Umbilical cord (tissue), 2 donors: ENCODE measurements around the gene ARID3C. TPM values are rescaled to one million over a fixed set of nuclear protein-coding genes. Genes with fewer than 3 reads are reported as not detected.

Source experiments
- DNase-seq: peaks from one replicate; pipeline ENCODE4 v3.0.0-alpha.2; 2015; ENCODE audit warnings: low spot score
- total RNA-seq: library from RNA; depleted of rRNA; stranded (reverse); fragments of >200 nt; gene quantifications from one replicate; pipeline ENCODE4 v1.2.3, GENCODE V29; 2014; ENCODE audit warnings: low replicate concordance; ENCODE audit not compliant: insufficient read depth

The ARID3C gene
- total RNA-seq, 1 donor from 2014 or later = not detected

DNA sequence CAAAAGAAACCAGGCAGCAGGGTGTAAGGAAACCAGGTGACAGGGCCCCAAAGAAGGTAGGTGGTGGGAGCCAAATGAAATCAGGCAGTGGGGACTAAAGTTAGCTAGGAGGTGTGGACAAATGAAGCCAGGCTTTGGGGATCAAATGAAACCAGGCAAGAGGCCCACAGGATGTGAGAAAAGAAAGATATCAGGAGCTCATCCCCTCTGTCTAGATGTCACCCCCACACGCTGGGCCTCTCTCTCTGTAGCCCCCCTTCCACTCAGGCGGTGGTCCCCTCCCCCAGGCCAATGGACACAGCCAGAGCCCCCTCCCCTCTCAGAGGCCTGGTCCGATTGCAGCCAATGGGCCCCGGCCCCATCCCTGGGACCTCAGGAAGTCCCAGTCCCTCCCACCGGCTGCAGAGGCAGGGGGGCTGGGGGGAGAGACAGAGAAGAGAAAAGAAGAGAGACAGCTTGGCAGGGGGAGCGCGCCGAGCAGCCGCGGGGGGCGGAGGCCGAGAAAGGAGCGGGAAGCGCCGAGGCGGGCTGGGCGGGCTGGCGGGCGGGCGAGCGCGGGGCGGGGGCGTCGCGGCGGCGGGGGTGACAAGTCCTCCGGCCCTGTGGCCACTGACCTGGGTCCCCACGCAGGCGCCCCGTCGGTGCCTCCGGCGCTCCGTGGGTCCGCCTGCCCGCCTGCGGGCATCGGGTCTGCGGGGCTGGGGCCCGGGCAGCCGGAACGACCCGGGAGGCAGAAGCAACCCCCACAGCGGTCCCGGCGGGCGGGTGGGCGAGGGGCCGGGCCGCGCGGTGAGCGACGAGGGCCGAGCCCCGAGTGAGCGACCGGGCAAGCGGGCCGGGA lies 51.2 kb downstream of the ARID3C start:
- peak; percentile 85 for DNase-seq

DNA sequence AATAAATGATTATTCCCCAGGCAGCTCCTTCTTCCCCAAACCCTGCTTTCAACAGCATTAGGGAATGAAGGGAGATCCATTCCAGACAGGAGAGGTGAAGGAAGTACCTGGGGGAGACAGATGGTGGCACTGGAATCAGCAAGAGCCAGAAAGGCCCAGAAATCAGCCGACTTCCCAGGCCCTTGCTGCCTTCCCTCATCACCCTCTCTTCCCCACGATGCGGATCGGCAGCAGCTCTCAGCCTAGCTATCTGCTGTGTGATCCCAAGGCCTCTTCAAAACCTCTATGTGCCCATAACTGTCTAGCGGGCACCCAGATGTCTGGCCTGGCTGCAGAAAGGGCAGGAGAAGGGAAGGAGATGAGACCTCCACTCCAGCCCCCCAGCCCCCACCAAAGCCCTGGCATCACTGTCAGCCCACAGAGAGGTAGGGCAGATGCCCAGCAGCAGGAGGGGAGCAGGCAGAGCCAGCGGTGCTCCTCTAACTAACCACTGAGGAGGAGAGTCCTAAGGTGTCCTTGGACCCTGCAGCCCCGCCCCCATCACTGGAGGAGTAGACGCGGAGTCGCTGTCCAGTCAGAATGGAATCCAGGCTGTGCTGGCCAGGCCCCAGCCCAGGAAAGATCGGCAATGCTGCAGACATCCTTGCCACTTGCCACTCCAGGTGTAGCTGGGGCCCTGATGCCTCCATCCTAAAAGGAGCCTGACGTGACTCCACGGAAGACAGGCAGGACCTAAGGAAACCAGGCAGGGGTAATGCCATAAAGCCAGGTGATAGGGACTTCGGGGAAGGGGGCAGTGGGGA lies 52.1 kb downstream of the ARID3C start:
- peak; percentile 56 for DNase-seq

DNA sequence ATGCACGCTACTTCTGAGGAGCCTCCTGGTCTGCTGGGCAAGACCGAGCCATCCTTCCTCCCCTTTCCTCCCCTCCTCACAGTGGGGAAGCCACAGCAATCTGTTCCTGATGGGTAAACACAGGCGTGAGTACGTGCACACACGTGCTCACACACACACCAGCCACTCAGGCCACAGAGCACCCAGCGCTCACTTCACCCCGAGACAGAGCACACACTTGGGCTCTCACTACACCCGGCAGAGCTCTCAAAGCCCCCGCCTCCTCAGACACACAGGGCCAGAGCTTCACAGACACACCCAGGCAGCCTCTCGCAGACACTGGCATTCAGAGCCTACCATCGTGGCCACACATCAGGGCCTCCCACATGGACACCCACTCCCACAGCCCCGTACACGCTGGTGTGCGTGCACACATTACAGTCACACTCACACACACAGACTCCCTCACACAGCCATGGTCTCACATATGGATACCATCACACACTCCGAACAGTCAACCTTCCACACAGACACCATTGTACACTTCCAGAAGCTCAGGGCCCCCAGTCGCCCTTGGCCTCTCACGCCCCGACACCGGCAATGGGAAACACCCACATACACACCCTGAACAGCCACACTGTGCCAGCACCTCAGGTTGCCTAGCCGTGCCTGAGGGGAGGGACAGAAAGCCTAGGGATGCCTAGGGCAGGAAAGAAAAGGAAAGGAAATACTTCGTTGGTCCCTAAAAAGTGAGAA lies 52.8 kb downstream of the ARID3C start:
- peak; percentile 68 for DNase-seq

DNA sequence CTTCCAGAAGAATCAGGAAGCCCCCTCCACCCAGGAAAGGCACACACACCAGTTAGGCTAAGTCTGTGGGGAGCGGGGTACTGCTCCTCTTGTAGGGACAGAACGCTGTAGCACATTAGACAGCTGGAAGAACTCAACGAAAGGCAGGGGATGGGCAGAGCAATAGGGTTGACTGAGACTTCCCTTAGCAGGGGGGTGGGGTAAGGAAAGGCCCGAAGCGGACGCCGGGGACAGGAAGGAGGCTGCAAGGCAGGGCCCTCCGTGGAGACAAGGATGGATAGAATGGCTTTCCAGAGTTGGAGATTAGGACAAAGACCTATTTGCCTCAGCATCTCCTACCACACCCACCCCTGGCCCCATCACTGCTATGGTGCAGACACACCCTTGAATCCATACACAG lies 53.6 kb downstream of the ARID3C start:
- DNase-seq = peak; percentile 75

DNA sequence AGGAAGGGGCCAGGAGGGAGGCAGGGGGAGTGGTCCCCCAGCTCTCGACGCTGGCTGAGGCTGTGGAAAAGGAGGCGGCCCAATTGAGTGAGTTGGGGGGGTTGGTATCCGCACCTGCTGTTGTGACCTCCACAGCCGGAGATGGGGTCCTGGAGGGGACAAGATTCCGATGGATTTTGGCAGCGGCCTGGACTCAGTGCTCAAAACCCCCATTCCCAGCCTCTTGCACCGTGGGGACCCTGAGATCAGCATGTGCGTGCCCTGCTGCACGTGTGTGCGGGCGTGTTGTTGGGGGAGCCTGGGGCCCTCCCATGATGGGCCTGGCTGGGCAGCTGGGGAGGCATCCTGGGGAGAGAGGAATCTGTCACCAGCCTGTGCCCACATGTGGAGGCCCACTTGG lies 54.3 kb downstream of the ARID3C start:
- DNase-seq = no peak

DNA sequence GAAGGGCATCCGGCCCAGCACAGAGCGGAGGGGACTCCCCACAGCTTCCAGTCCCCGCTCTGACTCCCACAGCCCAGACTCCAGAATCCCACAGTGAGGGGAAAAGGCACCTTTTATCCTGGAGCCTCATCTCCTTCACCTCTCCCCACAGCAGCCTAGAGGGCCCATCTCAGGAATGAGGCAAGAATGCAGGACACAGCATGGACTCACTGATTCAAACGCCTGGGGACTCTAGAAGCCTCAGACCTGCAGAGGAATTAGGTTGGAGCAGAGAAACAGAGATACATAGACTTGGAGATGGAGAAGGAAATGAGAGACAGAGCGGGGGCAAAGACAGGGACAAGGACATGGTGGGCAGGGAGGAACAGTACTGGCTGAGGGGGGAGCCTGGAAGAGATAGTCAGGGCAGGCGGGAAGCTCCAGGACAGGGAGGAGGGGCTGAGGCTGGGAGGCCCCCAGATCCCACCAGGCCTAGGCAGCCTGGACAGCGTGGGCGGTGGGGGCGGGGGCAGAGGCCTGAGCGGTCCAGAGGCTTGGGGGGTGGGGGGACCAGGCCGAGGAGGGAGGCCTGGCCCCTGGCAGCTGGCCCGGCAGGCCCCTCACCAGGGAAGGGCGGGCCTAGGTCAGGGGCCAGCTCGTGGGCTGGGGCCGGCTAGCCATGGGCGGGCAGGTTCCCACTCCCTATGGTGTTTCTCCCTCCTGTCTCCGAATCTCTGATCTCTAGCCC lies 55.1 kb downstream of the ARID3C start:
- no peak for DNase-seq

DNA sequence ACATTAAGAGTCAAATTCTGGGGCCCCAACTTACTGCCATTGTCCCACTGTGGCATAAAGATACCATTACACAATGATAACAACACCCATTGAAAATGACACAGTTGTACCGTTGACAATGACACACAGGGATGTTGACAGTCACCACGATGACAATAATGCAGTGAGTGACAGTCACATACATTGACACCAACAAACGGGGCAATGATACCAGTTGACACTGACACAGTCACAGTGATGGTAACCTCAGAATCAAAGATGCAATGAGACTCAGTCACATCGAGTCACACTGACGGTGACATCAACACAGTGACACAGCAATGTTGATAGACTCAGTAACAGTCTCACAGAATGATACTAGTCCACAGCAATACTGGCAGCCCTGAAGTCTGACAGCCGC lies 56.2 kb downstream of the ARID3C start:
- no peak for DNase-seq

DNA sequence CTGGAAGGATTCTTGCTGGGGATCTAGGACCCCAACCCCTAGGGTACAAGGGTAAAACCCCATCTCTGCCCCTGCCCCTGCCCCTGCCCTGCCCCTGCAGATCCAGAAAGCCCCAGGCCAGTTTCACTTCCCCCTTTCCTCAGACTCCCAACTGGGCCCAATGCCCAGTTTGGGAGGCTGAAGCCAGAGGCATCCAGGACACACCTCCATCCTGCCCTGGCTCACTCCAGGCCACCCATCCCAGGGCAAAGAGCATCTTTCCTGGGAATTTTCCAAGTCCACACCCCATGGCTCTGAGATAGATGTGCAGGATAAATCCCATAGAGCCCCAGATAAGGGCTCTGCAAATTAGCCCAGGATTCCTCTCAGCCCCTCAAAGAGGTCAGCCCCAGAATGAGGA lies 56.8 kb downstream of the ARID3C start:
- peak; percentile 82 for DNase-seq

DNA sequence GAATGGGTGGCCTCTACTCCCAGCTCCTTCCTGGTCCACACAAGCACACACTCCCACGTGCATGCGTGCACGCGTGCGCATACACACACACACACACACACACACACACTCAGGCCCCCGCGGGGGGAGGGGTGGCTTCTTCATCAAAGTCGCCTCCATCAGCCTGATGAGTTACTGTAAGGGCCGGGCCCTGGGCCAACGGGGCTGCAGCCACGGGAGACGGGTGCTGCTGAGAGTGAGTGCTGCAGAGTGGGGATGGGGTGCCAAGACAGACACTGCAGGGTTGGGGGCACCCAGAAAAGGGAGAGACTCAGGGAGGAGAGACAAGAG lies 57.4 kb downstream of the ARID3C start:
- peak; percentile 47 for DNase-seq

Other genes with a start within 250 kb of the ARID3C start
- 6.3 TPM for gene FAM219A, start 170.5 kb downstream of the ARID3C start, total RNA-seq
- gene DNAI1, start 170.3 kb downstream of the ARID3C start, total RNA-seq = not detected
- gene ENHO, start 106.1 kb downstream of the ARID3C start, total RNA-seq = not detected
- not detected for gene CNTFR, start 39.3 kb downstream of the ARID3C start, total RNA-seq
- gene RPP25L, start 17.0 kb downstream of the ARID3C start, total RNA-seq = 12.5 TPM
- gene DCTN3, start 8.6 kb downstream of the ARID3C start, total RNA-seq = 108 TPM
- 35.4 TPM for gene SIGMAR1, start 8.7 kb upstream of the ARID3C start, total RNA-seq
- 33.9 TPM for gene GALT, start 17.6 kb upstream of the ARID3C start, total RNA-seq
- 53.2 TPM for gene IL11RA, start 23.1 kb upstream of the ARID3C start, total RNA-seq
- gene CCL27, start 33.6 kb upstream of the ARID3C start, total RNA-seq = not detected
- gene CCL19, start 62.2 kb upstream of the ARID3C start, total RNA-seq = not detected
- gene CCL21, start 81.1 kb upstream of the ARID3C start, total RNA-seq = not detected